HG02885 (cell line): ENCODE results near the gene MEIKIN.
A peak's percentile ranks its signal among the peaks of the same experiment; 100 is the strongest.
"Not testable (repeated sequence)": the region's sequence is repeated elsewhere in the genome, so short reads cannot be mapped to it uniquely, and the experiment has no call there.

ENCODE experiments used
- ATAC-seq: cut with Tn5 transposase; IDR thresholded peaks from one replicate; pipeline ENCODE4 v1.9.1; 2021; ENCODE audit warnings: mild to moderate bottlenecking; ENCODE audit not compliant: unreplicated experiment, poor library complexity

The MEIKIN gene

DNA sequence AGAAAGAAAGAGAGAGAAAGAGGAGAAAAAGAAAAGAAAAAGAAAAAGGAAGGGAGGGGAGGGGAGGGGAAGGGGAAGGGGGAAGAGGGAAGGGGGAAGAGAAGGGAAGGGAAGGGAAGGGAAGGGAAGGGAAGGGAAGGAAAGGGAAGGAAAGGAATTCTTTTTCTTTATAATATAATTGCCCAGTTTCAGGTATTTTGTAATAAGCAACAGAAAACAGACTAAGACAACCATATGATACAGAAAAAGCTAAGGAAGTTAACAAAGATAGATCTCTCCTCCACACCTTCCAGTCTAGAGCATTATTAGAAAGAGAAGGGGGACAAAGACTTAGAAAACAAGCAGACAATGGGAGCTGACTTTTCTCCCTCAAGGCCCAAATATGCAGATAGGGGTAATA, 31.0 kb downstream of the MEIKIN start:
- no peak for ATAC-seq

DNA sequence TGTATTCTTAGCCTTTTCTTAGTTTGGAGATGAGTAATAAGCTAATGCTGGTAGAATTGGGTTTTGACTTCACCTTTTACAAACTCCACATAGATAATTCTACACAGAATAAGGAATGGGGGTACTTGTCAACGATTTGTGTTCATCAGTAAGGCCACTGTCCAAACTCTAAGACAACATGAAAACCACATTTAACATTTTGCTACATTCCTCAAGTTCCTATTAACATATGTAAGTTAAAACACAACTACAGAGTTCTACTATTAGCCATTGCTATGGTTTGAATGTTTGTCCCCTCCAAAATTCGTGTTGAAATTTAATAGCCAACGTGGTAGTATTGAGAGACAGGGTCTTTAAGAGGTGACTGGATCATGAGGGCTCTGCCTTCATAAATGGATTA, 31.9 kb downstream of the MEIKIN start:
- ATAC-seq, result no peak

DNA sequence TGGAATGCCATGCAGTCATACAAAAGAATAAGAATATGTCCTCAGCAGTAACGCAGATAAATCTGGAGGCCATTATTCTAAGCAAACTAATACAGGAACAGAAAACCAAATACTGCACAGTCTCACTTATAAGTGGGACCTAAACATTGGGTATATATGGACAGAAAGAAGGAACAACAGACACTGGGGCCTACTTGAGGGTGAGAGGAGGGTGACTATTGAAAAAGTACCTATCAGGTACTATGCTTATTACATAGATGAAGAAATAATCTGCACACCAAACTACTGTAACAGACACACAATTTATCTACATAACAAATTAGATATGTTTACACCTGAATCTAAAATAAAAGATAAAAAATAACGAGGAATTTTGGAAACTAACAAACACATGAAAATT, 38.8 kb downstream of the MEIKIN start:
- no peak for ATAC-seq

DNA sequence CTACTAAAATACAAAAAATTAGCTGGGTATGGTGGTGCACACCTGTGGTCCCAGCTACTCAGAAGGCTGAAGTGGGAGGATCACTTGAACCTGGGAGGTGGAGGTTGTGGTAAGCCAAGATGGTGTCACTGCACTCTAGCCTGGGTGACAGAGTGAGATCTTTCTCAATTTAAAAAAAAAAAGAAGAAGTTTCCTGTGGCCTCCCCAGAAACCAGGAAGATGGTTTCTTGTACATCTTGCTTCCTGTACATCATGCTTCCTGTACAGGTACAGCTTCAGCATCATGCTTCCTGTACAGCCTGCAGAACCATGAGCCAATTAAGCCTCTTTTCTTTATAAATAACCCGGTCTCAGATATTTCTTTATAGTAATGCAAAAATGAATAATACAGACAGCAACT, 43.2 kb downstream of the MEIKIN start:
- ATAC-seq, result not testable (repeated sequence)

DNA sequence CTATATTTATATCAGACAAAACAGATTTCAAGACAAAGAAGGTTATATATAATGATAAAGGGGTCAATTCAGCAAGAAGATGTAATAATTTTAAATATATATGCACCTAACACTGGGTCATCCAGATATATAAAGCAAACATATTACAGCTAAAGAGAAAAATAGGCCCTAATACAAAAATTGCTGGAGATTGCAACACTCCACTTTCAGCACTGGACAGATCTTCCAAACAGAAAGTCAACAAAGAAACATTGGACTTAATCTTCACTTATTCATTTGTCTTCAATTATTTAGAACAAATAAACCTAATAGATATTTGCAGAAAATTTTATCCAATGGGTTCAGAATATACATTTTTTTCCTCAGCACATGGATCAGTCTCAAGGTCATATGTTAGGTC, 45.8 kb downstream of the MEIKIN start:
- ATAC-seq, result no peak

DNA sequence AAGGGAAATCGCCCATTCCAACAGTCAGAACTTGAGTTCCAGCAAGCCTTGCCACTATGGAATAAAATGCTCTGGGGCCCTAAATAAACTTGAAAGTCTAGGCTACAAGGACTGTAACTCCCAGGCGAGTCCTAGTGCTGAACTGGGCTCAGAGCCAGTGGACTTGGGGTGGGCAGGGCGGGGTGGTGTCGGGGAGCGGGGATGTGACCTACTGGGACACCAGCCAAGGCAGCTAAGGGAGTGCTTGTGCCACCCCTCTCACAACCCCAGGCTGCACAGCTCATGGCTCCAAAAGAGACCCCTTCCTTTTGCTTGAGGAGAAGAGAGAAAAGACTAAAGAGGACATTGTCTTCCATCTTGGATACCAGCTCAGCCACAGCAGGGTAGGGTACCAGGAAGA, 61.5 kb downstream of the MEIKIN start:
- no peak for ATAC-seq

DNA sequence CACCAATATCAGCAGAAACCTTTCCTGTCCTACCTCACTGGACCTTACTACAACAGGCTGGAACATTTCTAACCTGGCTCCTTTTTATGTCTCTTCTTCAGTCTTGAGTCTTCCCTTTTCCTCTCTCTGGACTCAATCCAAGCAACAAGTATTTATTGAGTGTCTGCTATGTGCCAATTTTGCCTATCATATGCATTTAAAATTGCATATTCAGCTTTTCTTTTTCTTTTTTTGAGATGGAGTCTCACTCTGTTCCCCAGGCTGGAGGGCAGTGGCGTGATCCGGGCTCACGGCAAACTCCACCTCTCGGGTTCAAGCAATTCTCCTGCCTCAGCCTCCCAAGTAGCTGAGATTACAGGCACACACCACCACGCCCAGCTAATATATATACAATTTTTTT, 65.8 kb downstream of the MEIKIN start:
- no peak for ATAC-seq

DNA sequence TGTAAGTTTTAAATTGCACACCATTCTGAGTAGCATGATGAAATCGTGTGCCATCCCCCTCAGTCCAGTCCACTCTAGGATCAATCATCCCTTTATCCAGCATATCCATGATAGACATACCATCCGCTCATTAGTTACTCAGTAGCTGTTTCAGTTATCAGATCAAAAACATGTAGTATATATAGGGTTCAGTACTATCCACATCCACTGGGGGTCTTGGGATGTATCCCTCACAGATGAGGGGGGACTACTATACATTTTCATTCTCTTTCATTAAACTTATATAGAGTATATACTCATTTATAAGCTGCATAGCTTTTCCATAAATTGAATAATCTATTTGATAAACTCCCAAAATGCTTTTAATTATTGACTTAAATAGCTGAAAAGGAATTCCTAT, 67.6 kb downstream of the MEIKIN start:
- no peak for ATAC-seq

DNA sequence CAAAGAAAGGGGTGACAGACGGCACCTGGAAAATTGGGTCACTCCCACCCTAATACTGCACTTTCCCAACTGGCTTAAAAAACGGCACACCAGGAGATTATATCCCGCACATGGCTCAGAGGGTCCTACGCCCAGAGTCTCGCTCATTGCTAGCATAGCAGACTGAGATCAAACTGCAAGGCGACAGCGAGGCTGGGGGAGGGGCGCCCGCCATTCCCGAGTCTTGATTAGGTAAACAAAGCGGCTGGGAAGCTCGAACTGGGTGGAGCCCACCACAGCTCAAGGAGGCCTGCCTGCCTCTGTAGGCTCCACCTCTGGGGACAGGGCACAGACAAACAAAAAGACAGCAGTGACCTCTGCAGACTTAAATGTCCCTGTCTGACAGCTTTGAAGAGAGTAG, 74.2 kb downstream of the MEIKIN start:
- not testable (repeated sequence) for ATAC-seq

DNA sequence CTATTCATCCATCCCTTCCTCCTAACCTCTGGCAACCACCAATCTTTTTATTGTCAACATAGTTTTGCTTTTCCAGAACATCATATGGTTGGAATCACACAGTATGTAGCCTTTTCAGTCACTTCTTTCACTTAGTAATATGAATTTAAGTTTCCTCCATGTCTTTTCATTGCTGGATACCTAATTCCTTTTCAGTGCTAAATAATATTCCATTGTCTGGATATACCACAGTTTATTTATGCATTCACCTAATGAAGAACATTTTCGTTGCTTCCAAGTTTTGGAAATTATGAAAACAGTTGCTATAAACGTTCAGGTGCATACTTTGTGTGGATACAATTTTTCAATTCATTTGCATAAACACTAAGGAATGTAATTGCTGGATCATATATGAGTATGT, 77.9 kb downstream of the MEIKIN start:
- ATAC-seq, result no peak

DNA sequence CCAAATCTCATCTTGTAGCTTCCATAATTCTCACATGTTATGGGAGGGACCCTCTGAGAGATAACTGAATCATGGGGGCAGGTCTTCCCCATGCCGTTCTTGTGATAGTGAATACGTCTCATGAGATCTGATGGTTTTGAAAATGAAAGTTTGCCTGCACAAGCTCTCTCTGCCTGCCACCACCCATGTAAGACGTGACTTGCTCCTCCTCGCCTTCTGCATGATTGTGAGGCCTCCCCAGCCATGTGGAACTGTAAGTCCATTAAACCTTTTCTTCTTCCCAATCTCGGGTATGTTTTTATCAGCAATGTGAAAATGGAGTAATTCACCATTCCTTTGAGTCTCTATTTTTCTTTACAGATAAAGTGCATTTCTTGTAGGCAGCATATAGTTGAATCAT, 81.8 kb downstream of the MEIKIN start:
- ATAC-seq, result no peak

DNA sequence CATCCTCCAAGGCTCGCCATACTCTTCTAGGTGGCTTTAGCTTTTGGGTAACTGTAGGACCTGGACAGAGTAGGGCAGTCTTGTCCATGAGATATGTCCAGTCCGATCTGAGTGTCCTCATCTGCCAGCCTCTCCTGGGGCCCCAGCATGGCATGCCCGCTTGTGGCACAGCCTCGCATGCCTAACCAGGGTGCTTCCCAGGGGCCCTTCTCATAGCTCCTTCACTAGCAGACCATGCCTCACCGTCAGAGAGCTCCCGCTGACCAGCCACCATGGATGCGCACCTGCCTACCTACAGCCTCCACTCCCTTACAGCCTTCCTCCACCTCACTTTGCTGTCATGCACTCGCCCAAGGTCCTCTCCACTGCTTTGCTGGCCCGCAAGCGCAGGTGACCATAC, 88.1 kb downstream of the MEIKIN start:
- ATAC-seq, result no peak

DNA sequence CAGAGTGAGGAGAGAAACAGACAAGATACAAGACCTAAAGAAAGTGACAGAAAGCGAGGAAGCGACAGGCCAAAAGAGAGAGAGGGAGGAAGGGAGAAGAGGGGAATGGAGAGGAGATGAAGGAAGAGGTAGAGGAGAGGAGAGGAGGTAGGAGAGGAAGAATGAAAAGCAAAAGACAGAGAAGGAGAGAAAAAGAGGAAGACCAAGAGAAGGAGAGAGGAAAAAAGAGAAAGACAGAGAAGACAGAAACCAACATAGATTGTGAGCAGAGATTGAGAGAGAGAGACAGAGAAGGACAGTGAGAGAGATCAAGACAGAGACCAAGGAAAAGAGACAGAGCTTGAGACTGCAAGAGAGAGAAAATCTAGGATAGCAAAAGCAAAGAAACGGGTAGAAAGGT, 90.0 kb downstream of the MEIKIN start:
- ATAC-seq, result no peak

DNA sequence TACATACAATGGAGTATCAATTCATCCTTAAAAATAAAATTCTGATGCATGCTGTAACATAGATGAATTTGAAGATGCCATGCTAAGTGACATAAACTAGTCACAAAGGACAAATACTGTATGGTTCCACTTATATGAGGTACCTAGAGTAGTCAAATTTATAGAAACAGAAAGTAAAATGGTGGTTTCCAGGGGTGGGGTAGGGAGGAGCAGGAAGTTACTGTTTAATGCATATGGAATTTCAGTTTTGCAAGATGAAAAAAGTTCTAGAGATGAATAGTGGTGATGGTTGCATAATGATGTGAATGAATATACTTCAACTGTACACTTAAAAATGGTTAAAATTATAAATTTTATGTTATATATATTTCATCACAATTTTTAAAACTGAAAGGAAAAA, 91.3 kb downstream of the MEIKIN start:
- ATAC-seq, result peak; percentile 71

DNA sequence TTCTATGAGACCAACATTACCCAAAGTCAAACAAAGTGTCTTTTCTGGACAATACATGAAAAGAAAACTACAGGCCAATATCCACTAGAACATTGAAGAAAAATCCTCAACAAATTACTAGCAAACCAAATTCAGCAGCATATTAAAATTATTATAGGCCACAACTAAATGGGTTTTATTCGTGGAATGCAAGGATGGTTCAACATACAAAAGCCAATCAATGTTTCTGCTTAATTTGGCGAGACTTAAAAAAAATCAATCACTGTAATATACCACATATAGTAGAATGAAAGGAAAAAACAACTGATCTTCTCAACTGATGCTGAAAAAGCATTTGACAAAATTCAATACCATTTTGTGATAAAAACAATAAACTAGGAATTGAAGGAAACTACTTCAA, 96.8 kb downstream of the MEIKIN start:
- ATAC-seq, result no peak

DNA sequence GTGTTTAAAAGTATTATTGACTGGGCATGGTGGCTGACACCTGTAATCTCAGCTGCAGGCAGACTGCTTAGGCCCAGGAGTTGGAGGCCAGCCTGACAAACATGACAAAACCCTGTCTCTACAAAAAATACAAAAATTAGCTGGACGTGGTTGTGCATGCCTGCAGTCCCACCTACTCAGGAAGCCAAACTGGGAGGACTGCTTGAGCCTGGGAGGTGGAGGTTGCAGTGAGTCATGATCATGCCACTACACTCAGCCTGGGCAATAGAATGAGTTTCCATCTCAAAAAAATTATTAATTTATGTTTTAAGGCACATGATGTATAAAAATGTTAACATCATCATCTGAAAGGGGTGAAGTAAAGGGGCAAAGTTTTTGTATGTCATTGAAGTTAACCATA, 98.9 kb downstream of the MEIKIN start:
- no peak for ATAC-seq

DNA sequence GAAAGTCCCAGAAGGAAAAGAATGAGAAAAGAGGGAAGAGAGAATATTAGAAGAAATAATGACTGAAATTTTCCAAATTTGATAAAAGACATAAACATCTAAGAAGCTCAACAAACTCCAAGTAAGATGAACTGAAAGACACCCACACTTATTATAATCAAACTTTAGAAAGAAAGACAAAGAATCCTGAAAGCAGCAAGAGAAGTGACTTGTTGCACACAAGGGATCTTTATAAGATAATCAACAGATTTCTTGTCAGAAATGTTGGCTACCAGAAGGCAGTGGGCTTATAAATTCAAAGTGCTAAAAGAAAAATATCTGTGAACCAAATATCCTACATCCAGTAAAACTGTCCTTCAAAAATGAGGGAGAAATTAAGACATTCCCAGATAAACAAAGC, 99.6 kb downstream of the MEIKIN start:
- no peak for ATAC-seq

DNA sequence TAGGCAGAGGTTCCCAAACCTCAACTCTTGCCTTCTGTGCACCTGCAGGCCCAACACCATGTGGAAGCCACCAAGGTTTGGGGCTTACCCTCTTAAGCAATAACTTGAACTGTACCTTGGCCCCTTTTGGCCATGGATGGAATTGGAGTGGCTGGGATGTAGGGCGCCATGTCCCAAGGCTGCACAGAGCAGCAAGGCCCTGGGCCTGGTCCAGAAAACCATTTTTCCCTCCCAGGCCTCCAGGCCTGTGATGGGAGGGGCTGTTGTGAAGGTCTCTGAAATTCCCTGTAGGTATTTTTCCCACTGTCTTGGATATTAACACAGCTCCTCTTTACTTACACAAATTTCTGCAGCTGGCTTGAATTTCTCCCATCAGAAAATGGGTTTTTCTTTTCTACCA, 102.5 kb downstream of the MEIKIN start:
- ATAC-seq, result not testable (repeated sequence)

DNA sequence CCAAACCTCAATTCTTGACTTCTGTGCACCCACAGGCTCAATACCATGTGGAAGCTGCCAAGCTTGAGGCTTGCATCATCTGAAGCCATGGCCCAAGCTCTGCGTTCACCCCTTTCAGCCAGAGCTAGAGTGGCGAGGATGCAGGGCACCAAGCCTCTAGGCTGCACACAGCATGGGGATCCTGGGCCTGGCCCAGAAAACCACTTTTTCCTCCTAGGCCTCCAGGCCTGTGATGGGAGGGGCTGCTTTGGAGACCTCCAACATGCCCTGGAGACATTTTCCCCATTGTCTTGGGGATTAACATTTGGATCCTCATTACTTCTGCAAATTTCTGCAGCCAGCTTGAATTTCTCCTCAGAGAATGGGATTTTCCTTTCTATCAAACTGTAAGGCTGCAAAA, 112.8 kb downstream of the MEIKIN start:
- ATAC-seq, result not testable (repeated sequence)

DNA sequence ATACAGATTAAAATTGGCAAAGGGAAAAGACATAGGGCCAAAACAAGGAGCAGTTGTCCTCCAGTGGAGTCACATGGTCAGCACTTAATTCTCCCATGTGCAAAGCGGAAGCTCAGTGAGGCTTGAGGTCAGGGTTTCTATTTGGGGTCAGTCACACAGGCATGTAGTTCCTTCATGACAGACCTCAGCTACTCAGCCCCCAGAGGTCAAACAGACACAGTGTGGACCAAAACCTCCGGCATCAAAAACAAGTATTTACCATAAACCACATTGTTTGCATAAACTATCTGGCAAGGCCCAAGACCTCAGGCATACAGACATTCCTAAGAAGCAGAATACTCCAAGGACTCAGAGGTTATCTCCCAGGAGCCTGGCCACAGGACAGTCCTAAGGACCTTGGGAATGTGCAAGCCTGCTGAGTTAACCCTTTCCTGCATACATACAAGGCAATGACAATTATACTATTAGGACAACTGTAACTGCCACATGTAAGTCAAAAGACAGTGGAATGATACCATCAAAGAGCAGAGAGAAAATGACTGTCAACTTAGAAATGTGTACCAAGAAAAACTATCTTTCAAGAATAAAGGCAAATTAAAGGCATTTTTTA, 120.0 kb downstream of the MEIKIN start:
- peak; percentile 98 for ATAC-seq

DNA sequence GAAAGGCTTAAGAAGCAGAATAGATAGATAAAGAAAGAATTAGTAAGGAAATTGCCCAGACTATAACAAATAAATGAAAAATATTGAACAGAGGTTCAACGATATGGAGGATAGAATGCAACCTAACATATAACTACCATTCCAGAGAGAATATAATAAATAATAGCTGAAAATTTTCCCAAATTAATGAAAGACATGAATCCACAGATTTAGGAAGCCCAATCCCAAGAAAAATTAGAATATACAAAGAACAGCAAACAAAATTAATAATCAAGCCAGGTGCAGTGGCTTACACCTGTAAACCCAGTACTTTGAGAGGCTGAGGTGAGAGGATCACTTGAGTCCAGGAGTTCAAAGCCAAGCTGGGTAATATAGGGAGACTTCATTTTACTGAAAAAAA, 120.8 kb downstream of the MEIKIN start:
- ATAC-seq, result no peak

DNA sequence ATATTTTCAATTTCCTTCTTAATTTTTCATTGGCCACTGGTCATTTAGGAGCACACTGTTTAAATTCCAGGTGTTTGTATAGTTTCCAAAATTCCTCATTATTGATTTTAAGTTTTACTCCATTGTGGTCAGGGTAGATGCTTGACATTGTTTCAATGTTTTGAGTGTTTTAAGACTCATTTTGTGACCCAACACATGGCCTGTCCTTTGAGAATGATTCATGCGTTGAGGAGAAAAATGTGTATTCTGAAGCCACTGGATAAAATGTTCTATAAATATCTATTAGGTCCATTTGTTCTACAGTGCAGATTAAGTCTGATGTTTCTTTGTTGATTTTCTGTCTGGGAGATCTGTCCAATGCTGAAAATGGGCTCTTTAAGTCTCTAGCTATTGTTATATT, 124.2 kb downstream of the MEIKIN start:
- no peak for ATAC-seq
